Esophagus muscularis mucosa (tissue), 3 donors: ENCODE measurements around the gene P4HB.

ENCODE experiments used
- POLR2A ChIP-seq: fragments of 450-650 bp; IDR thresholded peaks from one replicate; pipeline ENCODE4 v1.6.1; 2017; ENCODE audit warnings: antibody characterized with exemption, moderate library complexity, mild to moderate bottlenecking, low read depth
- TF ChIP-seq, protein P1 (sequence below), 3 experiments: fragments of 200-600 bp in 2 of 3; fragments of 450-650 bp in 1 of 3; sonication (generic) in 2 of 3; IDR thresholded peaks; one replicate each; pipeline ENCODE4 v1.5.1; 2017 to 2019; ENCODE audit warnings: antibody characterized with exemption in 3 of 3, mild to moderate bottlenecking in 2 of 3, moderate library complexity in 1 of 3

- TF ChIP-seq POLR2A: no peak
- TF ChIP-seq, protein P1, sequence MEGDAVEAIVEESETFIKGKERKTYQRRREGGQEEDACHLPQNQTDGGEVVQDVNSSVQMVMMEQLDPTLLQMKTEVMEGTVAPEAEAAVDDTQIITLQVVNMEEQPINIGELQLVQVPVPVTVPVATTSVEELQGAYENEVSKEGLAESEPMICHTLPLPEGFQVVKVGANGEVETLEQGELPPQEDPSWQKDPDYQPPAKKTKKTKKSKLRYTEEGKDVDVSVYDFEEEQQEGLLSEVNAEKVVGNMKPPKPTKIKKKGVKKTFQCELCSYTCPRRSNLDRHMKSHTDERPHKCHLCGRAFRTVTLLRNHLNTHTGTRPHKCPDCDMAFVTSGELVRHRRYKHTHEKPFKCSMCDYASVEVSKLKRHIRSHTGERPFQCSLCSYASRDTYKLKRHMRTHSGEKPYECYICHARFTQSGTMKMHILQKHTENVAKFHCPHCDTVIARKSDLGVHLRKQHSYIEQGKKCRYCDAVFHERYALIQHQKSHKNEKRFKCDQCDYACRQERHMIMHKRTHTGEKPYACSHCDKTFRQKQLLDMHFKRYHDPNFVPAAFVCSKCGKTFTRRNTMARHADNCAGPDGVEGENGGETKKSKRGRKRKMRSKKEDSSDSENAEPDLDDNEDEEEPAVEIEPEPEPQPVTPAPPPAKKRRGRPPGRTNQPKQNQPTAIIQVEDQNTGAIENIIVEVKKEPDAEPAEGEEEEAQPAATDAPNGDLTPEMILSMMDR (IDR thresholded peaks at IDR 0.05): no peak
Measured at GRCh38 chr17:81858967-81859905, 1.1 kb downstream of the P4HB start.
